GM12872 (cell line): ENCODE measurements around the gene PDZRN3.

ENCODE experiments used
- CTCF ChIP-seq: IDR thresholded peaks from 3 replicates; pipeline ENCODE4 v1.5.1; 2011; ENCODE audit warnings: low read depth, mild to moderate bottlenecking, low read length, moderate library complexity; ENCODE audit not compliant: insufficient read depth

The PDZRN3 gene

GRCh38 chr3:73624821-73625665, at the start of gene PDZRN3:
PDZRN3 (minus strand) TSS chr3:73624941.
- TF ChIP-seq CTCF, result no peak

- TF ChIP-seq CTCF, result no peak
Observed at GRCh38 chr3:73674280-73674679, 49.5 kb upstream of the PDZRN3 start.

GRCh38 chr3:73669260-73669659, 44.5 kb upstream of the PDZRN3 start:
- TF ChIP-seq CTCF, result no peak

GRCh38 chr3:73668391-73668790, 43.6 kb upstream of the PDZRN3 start:
- TF ChIP-seq CTCF, result no peak

GRCh38 chr3:73667889-73668288, 43.1 kb upstream of the PDZRN3 start:
- TF ChIP-seq CTCF, result no peak

- TF ChIP-seq CTCF, result no peak
Observed at GRCh38 chr3:73665286-73665685, 40.5 kb upstream of the PDZRN3 start.

GRCh38 chr3:73664389-73664788, 39.6 kb upstream of the PDZRN3 start:
- TF ChIP-seq CTCF, result no peak
